Measurements from ENCODE around the gene TTC34. TPM values are rescaled to one million over a fixed set of nuclear protein-coding genes. Genes with fewer than 3 reads are reported as not detected.

TTC34 gene
- total RNA-seq, 2 donors from 2014 or later = under 0.01 to 0.52 TPM

DNA sequence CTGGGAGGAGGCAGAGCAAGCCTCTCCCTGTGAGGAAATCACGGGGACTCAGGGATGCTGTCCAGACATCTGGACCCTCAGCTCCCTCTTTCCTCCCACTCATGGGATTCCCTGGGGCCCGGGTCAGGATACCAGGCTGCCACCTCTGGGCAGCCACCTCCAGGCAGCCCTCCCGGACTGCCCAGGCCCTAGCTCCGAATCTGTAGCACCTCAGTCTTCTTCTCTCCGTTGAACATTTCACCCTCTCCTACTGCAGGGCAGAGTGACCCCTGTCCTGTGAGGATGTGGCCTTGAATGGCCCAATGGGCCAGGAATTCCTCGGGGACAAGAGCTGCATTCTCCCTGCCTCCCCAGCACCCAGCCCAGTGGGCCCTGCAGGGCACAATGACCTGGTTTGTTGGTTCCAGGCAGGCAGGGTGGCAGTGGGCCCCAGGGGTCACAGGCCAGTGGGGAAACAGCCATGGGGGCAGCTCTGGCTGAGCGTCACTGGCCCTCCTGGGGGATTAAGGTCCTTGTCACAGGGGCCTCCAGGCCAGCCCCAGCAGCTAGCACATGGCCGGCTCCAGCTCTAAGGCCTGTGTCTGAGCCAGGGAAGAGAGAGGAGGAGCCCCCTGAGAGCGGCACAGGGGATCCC lies 9.5 kb upstream of the TTC34 start:
- Histone ChIP-seq H3K4me3 (no peak overlapping the region), H3K4me1 (peaks cover 10% of the 10 kb centered on the region), H3K27me3 (peaks cover 0 to 4% of the 10 kb centered on the region in 2 donors), H3K27ac (no peak overlapping the region), H3K36me3 (replicated peaks in 1 of 2; ENCODE audit: insufficient read depth in 1 of 2, low read depth in 2 of 2) (no peaks in the 10 kb centered on the region), H3K9me3 (no peaks in the 10 kb centered on the region)
- WGBS, 2 donors = 47 to 68% methylated on average over 6 to 9 of the region's 9 CpGs
- DNase-seq = no peak
- TF ChIP-seq, protein P1, sequence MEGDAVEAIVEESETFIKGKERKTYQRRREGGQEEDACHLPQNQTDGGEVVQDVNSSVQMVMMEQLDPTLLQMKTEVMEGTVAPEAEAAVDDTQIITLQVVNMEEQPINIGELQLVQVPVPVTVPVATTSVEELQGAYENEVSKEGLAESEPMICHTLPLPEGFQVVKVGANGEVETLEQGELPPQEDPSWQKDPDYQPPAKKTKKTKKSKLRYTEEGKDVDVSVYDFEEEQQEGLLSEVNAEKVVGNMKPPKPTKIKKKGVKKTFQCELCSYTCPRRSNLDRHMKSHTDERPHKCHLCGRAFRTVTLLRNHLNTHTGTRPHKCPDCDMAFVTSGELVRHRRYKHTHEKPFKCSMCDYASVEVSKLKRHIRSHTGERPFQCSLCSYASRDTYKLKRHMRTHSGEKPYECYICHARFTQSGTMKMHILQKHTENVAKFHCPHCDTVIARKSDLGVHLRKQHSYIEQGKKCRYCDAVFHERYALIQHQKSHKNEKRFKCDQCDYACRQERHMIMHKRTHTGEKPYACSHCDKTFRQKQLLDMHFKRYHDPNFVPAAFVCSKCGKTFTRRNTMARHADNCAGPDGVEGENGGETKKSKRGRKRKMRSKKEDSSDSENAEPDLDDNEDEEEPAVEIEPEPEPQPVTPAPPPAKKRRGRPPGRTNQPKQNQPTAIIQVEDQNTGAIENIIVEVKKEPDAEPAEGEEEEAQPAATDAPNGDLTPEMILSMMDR (IDR thresholded peaks at IDR 0.05) = no peak
- TF ChIP-seq POLR2A (IDR thresholded peaks at IDR 0.05) = no peak
- ATAC-seq = no peak
- intact Hi-C loops (cut with DNase I) = no loop called here

DNA sequence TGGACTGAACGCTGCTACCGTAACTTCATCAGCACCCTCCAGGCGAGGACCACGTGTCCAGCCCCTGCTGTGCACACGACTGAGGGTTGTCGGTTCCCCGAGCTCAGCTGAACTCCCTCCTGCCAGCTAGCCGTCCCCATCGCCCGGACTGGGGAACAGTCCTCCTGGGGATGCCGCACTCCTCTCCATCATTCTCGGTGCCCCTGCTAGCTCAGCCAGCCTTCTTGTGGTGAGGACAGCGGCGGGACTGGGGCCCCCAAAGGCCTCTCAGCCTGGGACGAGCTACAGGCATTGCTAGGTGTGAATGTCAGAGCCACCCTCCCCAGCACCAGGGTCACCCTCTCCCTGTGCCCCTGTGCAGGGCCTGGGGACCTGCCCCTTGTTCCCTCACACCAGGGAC lies 8.8 kb upstream of the TTC34 start:
- Histone ChIP-seq H3K36me3 (replicated peaks in 1 of 2; ENCODE audit: insufficient read depth in 1 of 2, low read depth in 2 of 2) (no peaks in the 10 kb centered on the region), H3K27ac (no peak overlapping the region), H3K4me1 (peaks cover 13% of the 10 kb centered on the region), H3K4me3 (no peak overlapping the region), H3K9me3 (no peaks in the 10 kb centered on the region), H3K27me3 (peaks cover 0 to 5% of the 10 kb centered on the region in 2 donors)
- ATAC-seq (no peak), DNase-seq (no peak)
- intact Hi-C loops (cut with DNase I) = no loop called here
- 84 to 90% methylated on average over 12 to 14 of the region's 15 CpGs for WGBS, 2 donors
- no peak for TF ChIP-seq POLR2A (IDR thresholded peaks at IDR 0.05)
- TF ChIP-seq, protein P1 (IDR thresholded peaks at IDR 0.05) = no peak

DNA sequence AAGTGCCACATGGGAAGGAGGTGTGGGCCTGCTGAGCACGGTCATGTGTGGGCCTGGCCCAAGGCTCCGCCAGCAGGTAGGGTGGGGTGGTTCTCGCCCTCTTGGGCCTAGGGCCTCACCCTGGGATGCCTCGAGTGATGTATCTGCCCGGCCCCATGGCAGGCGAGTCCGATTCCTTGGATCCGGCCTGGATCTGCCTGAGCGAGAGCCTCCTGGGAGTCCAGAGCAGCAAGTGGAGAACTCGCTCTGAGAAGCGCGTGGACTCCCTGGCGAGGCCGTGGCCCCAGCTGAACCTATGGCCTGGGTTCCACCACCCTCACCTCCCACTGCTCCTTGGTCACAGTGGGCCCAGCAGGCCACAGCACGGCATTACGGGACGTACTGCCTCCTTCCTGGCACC lies 8.2 kb upstream of the TTC34 start:
- Histone ChIP-seq H3K36me3 (replicated peaks in 1 of 2; ENCODE audit: insufficient read depth in 1 of 2, low read depth in 2 of 2) (no peaks in the 10 kb centered on the region), H3K27ac (no peak overlapping the region), H3K27me3 (peaks cover 0 to 5% of the 10 kb centered on the region in 2 donors), H3K4me3 (no peak overlapping the region), H3K9me3 (no peaks in the 10 kb centered on the region), H3K4me1 (peaks cover 13% of the 10 kb centered on the region)
- 93 to 100% methylated on average over 3 to 9 of the region's 17 CpGs for WGBS, 2 donors
- no peak for ATAC-seq
- DNase-seq = no peak
- TF ChIP-seq, protein P1 (IDR thresholded peaks at IDR 0.05) = no peak
- no peak for TF ChIP-seq POLR2A (IDR thresholded peaks at IDR 0.05)
- intact Hi-C loops (cut with DNase I) = no loop called here

DNA sequence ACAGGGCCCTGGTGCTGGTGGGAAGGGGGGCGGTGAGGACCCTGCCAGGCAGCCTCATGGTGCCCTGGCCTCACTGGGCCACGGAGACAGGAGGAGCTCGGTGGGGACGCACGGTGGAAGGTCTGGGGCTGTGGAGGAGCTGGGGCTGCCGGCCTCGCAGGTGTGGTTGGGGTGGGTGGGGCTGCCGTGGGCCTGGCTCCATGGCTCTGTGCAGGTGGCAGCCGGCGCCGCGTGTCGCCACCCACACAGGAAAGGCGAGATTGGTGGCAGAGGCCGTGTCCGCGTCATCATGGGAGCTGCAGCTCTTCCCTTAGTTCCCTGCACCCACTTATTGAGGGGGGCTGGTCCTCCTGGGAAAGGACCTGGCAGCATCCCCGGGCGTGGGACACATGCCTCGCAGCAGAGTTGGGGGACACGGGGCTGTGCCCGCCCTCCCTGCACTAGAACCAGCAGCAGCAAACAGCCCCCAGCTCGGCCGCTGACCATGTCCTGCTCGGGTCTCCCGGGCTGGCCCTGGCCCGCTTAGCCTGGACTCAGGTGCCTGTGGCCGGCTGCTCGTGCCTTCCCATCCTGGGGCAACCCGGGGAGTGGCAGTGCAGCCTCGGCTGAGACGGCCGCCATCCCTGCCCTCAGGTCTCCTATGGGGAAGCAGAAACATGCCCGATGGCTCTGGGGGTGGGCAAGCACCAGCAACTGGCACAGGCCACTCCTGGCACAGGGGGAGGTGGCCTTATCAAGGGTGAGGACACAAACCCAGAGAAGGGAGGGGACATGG lies 7.5 kb upstream of the TTC34 start:
- peaks cover 13% of the 10 kb centered on the region for H3K4me1 ChIP-seq
- intact Hi-C loops (cut with DNase I) = no loop called here

More for the DNA sequence above, 7.5 kb upstream of the TTC34 start:
- Histone ChIP-seq H3K27ac (no peak overlapping the region), H3K9me3 (no peaks in the 10 kb centered on the region), H3K36me3 (replicated peaks in 1 of 2; ENCODE audit: insufficient read depth in 1 of 2, low read depth in 2 of 2) (no peaks in the 10 kb centered on the region), H3K4me3 (no peak overlapping the region), H3K27me3 (peaks cover 0 to 5% of the 10 kb centered on the region in 2 donors)
- WGBS, 2 donors = 71% methylated on average over 33 of the region's 34 CpGs; no CpG with 5 or more reads in 1 of the 2 donors
- ATAC-seq (no peak), DNase-seq (no peak)
- TF ChIP-seq, protein P1 (IDR thresholded peaks at IDR 0.05) = no peak
- TF ChIP-seq POLR2A (IDR thresholded peaks at IDR 0.05) = no peak
